ENCODE measurements around the gene EML4. TPM values are rescaled to one million over a fixed set of nuclear protein-coding genes. Genes with fewer than 3 reads are reported as not detected.

EML4 gene
- total and polyA plus RNA-seq, 10 of the 15 experiments (the other 5 are each of a cell fraction or from before 2014, with no cell fraction given) = 23.1 to 91.3 (median 77.4) TPM

DNA sequence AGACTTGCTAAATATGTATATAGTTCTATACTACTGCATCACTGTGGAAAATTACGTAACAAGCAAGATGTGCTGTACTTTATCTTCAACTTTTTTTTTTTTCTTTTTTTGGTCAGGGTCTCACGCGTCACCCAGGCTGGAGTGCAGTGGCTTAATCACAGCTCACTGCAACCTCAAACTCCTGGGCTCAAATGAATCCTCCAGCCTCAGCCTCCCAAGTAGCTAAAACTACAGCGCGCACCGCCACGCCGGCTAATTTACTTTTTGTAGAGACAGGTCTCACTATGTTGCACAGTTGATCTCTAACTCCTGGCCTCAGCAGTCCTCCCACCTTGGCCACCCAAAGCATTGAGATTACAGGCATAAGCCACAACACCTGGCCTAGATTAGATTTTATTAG is 123.9 kb downstream of the EML4 start:
- no peaks in the 10 kb centered on the region for H3K79me2 ChIP-seq (ENCODE audit: control insufficient read depth, insufficient read depth, low read length)
- ChIA-PET POLR2A (no interaction called here), RAD21 (ENCODE audit: unreplicated experiment) (no interaction called here), SMC1A (ENCODE audit: uncharacterized antibody, unreplicated experiment) (no interaction called here), CTCF (interaction anchor here (1.3 kb wide), 1 partner anchor 196 kb away, joined by 4 read pairs; no protein-coding TSS in a partner anchor)
- H3K9me3 ChIP-seq (replicated peaks; ENCODE audit: control insufficient read depth, insufficient read depth, low read length) = no peaks in the 10 kb centered on the region
- over 99% methylated on average over 8 of the region's 8 CpGs for WGBS (ENCODE audit: insufficient coverage, insufficient replicate concordance, low lambda C conversion rate, missing lambda C conversion rate)
- in situ Hi-C loops (cut with MboI) = no loop called here
- no peak for DNase-seq (ENCODE audit: low read depth, low spot score)
- no peak overlapping the region for H3K27ac ChIP-seq (ENCODE audit: control insufficient read depth, insufficient read depth)
- no TSS peak for BruUV-seq (replicated peaks)
- H2AFZ ChIP-seq (ENCODE audit: control insufficient read depth, low read depth, low read length) = no peak overlapping the region
- intact Hi-C loops (cut with micrococcal nuclease; ENCODE audit: unreplicated experiment) = no loop called here
- TF ChIP-seq CREM (IDR thresholded peaks at IDR 0.05; ENCODE audit: low read depth) (no peak), KLF5 (IDR thresholded peaks at IDR 0.05; ENCODE audit: partially characterized antibody) (no peak), SIN3A (IDR thresholded peaks at IDR 0.05; ENCODE audit: low read depth, low read length) (no peak), ATF7 (IDR thresholded peaks at IDR 0.05; ENCODE audit: low read depth) (no peak), POLR2A (IDR thresholded peaks at IDR 0.05; ENCODE audit: low read depth, low read length) (no peak), RCOR1 (conservative IDR thresholded peaks at IDR 0.05; ENCODE audit: low read depth, low read length) (no peak), TBL1XR1 (IDR thresholded peaks at IDR 0.05; ENCODE audit: low read depth, low read length) (no peak), MXI1 (IDR thresholded peaks at IDR 0.05; ENCODE audit: low read depth, low read length) (no peak), RBBP5 (conservative IDR thresholded peaks at IDR 0.05) (no peak), CBFB (IDR thresholded peaks at IDR 0.05; ENCODE audit: low read depth) (no peak), RELA (IDR thresholded peaks at IDR 0.05; ENCODE audit: borderline replicate concordance, partially characterized antibody) (no peak)
- TF ChIP-seq, protein P1, sequence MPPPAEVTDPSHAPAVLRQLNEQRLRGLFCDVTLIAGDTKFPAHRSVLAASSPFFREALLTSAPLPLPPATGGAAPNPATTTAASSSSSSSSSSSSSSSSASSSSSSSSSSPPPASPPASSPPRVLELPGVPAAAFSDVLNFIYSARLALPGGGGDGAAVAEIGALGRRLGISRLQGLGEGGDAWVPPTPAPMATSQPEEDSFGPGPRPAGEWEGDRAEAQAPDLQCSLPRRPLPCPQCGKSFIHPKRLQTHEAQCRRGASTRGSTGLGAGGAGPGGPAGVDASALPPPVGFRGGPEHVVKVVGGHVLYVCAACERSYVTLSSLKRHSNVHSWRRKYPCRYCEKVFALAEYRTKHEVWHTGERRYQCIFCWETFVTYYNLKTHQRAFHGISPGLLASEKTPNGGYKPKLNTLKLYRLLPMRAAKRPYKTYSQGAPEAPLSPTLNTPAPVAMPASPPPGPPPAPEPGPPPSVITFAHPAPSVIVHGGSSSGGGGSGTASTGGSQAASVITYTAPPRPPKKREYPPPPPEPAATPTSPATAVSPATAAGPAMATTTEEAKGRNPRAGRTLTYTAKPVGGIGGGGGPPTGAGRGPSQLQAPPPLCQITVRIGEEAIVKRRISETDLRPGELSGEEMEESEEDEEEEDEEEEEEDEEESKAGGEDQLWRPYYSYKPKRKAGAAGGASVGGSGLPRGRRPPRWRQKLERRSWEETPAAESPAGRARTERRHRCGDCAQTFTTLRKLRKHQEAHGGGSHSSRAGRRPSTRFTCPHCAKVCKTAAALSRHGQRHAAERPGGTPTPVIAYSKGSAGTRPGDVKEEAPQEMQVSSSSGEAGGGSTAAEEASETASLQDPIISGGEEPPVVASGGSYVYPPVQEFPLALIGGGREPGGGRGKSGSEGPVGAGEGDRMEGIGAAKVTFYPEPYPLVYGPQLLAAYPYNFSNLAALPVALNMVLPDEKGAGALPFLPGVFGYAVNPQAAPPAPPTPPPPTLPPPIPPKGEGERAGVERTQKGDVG (CRISPR knock-in tag; IDR thresholded peaks at IDR 0.05) = no peak
- TF ChIP-seq, protein P2, sequence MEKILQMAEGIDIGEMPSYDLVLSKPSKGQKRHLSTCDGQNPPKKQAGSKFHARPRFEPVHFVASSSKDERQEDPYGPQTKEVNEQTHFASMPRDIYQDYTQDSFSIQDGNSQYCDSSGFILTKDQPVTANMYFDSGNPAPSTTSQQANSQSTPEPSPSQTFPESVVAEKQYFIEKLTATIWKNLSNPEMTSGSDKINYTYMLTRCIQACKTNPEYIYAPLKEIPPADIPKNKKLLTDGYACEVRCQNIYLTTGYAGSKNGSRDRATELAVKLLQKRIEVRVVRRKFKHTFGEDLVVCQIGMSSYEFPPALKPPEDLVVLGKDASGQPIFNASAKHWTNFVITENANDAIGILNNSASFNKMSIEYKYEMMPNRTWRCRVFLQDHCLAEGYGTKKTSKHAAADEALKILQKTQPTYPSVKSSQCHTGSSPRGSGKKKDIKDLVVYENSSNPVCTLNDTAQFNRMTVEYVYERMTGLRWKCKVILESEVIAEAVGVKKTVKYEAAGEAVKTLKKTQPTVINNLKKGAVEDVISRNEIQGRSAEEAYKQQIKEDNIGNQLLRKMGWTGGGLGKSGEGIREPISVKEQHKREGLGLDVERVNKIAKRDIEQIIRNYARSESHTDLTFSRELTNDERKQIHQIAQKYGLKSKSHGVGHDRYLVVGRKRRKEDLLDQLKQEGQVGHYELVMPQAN (conservative IDR thresholded peaks at IDR 0.05) = no peak
- TF ChIP-seq, protein P3, sequence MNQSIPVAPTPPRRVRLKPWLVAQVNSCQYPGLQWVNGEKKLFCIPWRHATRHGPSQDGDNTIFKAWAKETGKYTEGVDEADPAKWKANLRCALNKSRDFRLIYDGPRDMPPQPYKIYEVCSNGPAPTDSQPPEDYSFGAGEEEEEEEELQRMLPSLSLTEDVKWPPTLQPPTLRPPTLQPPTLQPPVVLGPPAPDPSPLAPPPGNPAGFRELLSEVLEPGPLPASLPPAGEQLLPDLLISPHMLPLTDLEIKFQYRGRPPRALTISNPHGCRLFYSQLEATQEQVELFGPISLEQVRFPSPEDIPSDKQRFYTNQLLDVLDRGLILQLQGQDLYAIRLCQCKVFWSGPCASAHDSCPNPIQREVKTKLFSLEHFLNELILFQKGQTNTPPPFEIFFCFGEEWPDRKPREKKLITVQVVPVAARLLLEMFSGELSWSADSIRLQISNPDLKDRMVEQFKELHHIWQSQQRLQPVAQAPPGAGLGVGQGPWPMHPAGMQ (IDR thresholded peaks at IDR 0.05; ENCODE audit: borderline replicate concordance) = no peak
- TF ChIP-seq, protein P4, sequence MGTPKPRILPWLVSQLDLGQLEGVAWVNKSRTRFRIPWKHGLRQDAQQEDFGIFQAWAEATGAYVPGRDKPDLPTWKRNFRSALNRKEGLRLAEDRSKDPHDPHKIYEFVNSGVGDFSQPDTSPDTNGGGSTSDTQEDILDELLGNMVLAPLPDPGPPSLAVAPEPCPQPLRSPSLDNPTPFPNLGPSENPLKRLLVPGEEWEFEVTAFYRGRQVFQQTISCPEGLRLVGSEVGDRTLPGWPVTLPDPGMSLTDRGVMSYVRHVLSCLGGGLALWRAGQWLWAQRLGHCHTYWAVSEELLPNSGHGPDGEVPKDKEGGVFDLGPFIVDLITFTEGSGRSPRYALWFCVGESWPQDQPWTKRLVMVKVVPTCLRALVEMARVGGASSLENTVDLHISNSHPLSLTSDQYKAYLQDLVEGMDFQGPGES (IDR thresholded peaks at IDR 0.05) = no peak
- TF ChIP-seq, protein P5, sequence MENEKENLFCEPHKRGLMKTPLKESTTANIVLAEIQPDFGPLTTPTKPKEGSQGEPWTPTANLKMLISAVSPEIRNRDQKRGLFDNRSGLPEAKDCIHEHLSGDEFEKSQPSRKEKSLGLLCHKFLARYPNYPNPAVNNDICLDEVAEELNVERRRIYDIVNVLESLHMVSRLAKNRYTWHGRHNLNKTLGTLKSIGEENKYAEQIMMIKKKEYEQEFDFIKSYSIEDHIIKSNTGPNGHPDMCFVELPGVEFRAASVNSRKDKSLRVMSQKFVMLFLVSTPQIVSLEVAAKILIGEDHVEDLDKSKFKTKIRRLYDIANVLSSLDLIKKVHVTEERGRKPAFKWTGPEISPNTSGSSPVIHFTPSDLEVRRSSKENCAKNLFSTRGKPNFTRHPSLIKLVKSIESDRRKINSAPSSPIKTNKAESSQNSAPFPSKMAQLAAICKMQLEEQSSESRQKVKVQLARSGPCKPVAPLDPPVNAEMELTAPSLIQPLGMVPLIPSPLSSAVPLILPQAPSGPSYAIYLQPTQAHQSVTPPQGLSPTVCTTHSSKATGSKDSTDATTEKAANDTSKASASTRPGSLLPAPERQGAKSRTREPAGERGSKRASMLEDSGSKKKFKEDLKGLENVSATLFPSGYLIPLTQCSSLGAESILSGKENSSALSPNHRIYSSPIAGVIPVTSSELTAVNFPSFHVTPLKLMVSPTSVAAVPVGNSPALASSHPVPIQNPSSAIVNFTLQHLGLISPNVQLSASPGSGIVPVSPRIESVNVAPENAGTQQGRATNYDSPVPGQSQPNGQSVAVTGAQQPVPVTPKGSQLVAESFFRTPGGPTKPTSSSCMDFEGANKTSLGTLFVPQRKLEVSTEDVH (IDR thresholded peaks at IDR 0.05; ENCODE audit: low read depth, partially characterized antibody) = no peak
- H3K4me1 ChIP-seq (ENCODE audit: control insufficient read depth, insufficient read depth, low read length) = peaks cover 7% of the 10 kb centered on the region; the same call in 1 of the 2 replicates
- no peaks in the 10 kb centered on the region for H4K20me1 ChIP-seq (ENCODE audit: control insufficient read depth, insufficient read depth)
- H3K4me2 ChIP-seq (ENCODE audit: control insufficient read depth, insufficient read depth) = no peak overlapping the region
- FAIRE-seq = no peak
- H3K27me3 ChIP-seq (replicated peaks in 1 of 2; ENCODE audit: control insufficient read depth in 2 of 2, insufficient read depth in 2 of 2, low read length in 1 of 2) = no peaks in the 10 kb centered on the region
- H3K36me3 ChIP-seq (ENCODE audit: control insufficient read depth in 2 of 2, insufficient read depth in 2 of 2, low read length in 1 of 2) = peaks cover 7 to 20% of the 10 kb centered on the region in 2 experiments
- H3K9ac ChIP-seq (ENCODE audit: control insufficient read depth, insufficient read depth, low read length) = no peak overlapping the region
- no peak overlapping the region for H3K4me3 ChIP-seq
- no peak for ATAC-seq
